Stimulated activated CD8-positive, alpha-beta memory T cell treated with anti-CD3 and anti-CD28 coated beads, Interleukin-2, amount 100 ng/mL, for 1 hour (primary cell): ENCODE results near the gene DMRTA2.

Source experiments
- DNase-seq, 2 donors: peaks; one replicate each; pipeline ENCODE4 v3.0.0-alpha.2; 2020; ENCODE audit warnings: low read depth in 2 of 2

Gene DMRTA2

GRCh38 chr1:50422946-50423669 lies at the start of gene DMRTA2:
DMRTA2 (minus strand) TSS chr1:50423443; CDS start chr1:50421536, 1,907 bp downstream.
- DNase-seq = no peak

- DNase-seq = no peak
Observed at GRCh38 chr1:50471967-50472366, 48.7 kb upstream of the DMRTA2 start.

DNA sequence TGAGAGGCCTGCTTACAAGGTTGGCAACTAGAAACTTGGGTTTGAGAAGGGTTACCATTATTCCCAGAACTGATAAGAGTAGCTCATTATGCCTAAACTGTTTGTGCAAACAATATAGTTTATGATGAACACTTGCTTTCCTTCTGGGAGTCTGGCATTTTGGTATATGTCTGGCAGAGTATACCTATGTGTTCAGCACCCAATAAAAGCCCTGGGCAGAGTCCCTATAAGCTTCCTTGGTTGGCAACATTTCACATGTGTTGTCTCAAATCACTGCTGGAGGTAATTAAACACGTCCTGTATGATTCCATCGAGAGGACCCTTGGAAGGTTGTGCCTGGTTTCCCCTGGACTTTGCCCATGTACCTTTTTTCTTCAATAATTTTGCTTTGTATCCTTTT lies 39.7 kb upstream of the DMRTA2 start:
- no peak for DNase-seq

DNA sequence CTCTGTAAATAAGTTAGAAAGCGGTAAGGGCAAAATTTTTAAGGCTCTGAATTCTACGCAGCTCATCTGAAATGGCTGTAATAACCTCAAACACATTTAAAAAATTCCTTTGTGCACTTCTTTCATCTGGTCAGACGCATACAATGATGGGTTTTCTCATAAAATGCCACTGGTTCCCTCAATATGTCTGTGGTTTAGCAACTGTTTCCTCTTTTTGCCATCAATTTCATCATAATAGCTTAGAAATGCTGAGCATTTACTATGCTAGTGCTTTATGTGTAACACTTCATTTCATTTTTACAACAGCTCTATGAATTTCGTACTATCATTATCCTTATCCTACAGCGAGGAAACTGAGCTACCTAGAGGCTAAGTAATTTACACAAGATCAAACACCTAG lies 35.3 kb upstream of the DMRTA2 start:
- no peak for DNase-seq

DNA sequence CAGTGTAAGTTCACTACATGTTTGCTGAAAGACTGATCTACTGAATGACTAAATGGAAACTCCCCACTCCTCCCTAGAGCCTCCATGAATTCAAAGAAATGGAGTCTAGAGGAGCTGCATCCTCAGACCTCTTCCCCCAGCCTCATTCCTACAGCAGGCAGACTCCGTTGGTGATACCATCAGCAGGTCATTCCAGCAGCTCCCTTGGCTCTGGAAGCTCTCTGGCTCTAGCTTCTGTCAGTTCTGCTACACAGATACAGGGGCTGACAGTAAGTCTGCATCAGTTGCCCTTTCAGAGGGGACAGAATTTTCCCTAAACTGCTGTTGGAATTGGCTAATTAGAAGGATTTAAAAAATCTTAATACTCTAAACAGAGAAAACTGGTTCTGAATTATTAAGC lies 31.7 kb upstream of the DMRTA2 start:
- DNase-seq = no peak

- no peak for DNase-seq
Observed at GRCh38 chr1:50453266-50453665, 30.0 kb upstream of the DMRTA2 start.

GRCh38 chr1:50452700-50453099 lies 29.5 kb upstream of the DMRTA2 start:
- DNase-seq = no peak

GRCh38 chr1:50450861-50451653 lies 27.8 kb upstream of the DMRTA2 start:
- no peak for DNase-seq

- DNase-seq = no peak
Observed at GRCh38 chr1:50447961-50448360, 24.7 kb upstream of the DMRTA2 start.

- no peak for DNase-seq
Observed at GRCh38 chr1:50441183-50441582, 17.9 kb upstream of the DMRTA2 start.

- no peak for DNase-seq
Observed at GRCh38 chr1:50438945-50439344, 15.7 kb upstream of the DMRTA2 start.

DNA sequence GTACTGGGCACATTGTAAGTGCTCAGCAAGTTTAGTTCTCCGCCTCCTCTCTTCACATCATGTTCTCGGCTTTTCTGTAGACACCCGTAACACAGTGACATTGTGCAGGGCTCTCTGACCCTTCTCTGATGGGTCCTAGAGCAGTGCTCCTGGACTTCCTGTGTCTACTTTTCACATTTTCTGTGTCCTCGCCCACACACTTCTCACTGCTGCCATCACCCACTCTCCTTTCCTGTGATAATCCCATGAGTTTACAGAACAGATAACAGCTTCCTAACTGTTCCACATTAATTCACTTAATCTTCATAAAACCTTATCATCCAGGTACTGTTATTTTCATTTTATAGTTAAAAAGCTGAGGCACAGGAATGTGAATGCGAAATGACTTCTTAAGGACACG lies 13.2 kb upstream of the DMRTA2 start:
- no peak for DNase-seq

DNA sequence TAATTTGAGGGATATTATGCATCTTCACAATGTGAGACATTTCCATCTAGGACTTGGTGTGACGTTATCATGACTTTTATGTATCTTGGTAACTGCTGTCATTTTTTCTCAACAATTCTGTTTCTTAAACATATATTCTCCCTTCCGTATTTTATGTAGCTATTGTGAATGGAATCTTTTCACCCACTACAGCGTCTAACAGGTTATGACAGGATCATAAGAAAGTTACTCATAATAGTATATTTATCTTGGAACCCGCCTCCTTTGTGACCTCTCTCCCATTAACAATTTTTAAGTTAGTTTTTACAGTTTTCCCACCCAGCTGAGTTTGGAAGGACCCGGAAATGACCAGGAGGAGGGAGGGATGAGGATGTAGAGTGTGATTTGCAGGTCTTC lies 6.8 kb upstream of the DMRTA2 start:
- no peak for DNase-seq

GRCh38 chr1:50427818-50428779 lies 4.9 kb upstream of the DMRTA2 start:
- DNase-seq = no peak

- no peak for DNase-seq
Observed at GRCh38 chr1:50427086-50427817, 4.0 kb upstream of the DMRTA2 start.

GRCh38 chr1:50426702-50427085 lies 3.5 kb upstream of the DMRTA2 start:
- DNase-seq = no peak

DNA sequence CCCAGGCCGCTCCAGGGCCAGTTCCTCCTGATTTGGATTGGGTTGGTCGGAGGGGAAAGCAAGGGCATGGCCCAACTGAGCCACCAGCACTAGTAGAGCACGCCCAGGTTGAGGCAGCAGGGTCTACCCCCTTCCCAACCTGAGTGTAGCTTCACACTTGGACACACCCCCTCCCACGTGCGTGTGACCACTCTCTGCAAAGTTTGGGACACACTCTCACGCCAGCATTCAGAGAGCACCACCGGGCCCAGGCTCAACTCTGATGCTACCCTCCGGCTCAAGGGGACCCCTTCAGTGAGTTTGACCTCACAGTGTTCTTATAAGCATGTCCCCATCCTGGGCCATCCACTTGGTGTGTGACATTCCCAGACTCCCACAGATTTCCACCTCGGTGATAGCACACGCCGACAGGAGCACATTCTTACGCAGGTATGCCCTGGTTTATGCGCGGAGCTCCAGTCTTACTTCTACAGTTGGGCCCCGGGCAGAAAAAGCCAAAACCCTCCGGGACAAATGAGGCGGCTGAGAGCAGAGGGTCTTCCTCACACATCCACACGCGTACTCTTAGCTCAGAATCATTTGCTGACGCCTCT lies 3.0 kb upstream of the DMRTA2 start:
- DNase-seq = no peak

- DNase-seq = no peak
Observed at GRCh38 chr1:50425376-50426107, 2.3 kb upstream of the DMRTA2 start.

- no peak for DNase-seq
Observed at GRCh38 chr1:50424884-50425375, 1.7 kb upstream of the DMRTA2 start.
